Stimulated activated CD4-positive, alpha-beta T cell treated with anti-CD3 and anti-CD28 coated beads, Interleukin-4, amount 100 ng/mL, for 24 hours (primary cell): ENCODE results near the gene LDLRAD3.

Experiments used
- DNase-seq: peaks from one replicate; pipeline ENCODE4 v3.0.0-alpha.2; 2020

Gene LDLRAD3

DNA sequence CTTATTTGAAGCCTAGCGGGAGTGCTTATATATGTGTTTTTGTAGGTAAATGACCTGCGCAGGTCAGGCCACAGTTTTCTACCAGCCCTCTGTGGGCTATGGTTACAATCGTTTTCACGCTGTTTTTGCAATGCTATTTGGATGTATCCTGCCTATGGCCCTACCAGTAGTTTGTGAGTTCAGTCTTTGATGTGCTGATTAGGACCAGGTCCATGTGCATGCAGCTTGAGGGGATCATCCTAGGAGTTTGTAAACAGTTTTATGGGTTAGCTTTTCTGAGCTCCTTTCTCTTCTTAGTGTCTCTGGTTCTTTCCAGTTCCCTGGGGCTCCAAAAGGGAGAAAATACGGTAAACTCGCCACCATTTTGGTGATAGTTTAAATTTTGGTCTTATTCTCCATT is 142.5 kb downstream of the LDLRAD3 start:
- no peak for DNase-seq

DNA sequence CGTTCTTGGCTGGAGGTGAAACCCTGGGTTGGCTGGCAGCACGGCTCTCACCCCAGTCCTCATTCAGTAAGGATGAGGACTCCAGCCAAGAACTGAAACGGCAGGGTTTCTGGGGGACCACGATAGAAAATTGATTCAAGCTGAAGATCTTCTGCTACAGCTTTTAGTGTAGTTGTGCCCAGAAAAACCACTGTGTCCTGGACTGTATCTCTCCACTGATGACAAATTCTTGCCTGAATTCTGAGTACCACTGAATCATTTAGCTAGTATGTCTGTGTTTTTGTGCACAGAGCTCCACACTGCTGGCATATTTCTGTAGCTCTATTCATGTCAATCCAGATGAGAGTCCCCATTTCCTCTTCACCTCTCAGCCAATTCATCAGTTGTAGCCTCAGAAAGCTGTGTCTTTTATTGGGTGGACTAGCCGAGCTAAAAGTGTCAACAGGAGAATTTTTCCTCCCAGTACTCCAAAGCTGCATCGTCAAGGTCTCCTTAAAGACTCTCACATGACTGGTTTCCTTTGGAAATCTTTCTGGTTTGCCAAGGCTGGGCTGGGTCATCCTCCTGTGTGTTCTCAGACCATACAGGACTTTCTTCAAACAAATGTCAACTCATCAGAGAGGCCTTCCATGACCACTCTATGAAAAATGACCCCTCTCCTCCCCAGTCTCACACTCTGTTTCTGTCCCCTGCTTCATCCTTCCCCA is 144.6 kb downstream of the LDLRAD3 start:
- DNase-seq, result no peak

DNA sequence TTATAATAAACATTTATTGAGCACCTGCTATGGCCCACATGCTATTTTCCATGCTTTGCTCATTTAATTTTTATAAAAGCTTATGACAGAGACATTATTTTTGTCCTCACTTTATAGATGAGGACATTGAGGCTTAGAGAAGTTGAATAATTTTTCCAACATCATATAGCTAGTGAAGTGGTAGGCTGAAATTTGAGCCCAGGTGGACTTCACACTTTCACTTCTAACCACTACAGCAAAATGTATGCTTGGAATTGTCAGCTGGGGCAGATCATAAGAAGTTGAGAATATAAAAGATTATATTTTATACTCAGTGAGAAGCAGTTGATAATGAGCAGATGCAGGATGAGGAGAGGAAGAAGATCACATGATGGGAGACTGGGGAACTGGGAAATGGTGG is 146.1 kb downstream of the LDLRAD3 start:
- DNase-seq, result no peak

DNA sequence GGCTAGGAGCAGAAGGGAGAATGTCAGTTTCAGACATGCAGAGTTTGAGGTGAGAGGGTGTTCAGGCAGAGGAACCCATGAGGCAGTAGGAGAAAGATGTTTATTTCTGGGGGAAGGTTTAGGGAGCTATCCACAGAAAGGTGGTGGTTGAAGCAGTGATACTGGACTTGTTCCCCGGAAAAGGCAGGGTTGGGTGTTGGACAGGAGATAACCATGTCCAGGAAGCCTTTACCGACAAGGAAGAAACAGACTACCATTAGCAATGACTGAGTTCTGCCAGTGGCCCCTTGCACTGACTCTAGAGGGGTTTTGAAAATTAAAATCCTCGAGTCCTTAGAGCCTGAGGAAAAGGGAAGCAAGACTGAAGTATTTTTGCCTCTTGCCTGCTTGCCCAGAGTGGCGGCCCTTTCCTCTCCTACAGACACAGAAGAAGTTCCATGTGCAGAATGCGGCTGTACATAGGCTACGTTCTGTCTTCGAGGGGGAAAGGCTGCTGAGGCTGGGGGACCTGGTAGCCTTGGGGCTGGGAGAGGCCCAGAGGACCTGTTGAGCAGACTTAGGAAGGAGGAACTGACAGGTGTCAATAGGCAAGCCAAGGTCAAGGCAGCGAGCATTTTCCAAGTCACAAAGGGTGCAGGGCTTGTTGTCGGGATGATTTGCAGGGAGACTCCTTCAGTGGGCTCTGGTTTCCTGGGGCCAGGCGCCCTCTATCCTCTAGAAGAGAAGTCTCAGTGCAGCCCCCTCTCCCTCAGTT is 146.7 kb downstream of the LDLRAD3 start:
- no peak for DNase-seq

GRCh38 chr11:36091256-36091811 is 147.5 kb downstream of the LDLRAD3 start:
- no peak for DNase-seq

DNA sequence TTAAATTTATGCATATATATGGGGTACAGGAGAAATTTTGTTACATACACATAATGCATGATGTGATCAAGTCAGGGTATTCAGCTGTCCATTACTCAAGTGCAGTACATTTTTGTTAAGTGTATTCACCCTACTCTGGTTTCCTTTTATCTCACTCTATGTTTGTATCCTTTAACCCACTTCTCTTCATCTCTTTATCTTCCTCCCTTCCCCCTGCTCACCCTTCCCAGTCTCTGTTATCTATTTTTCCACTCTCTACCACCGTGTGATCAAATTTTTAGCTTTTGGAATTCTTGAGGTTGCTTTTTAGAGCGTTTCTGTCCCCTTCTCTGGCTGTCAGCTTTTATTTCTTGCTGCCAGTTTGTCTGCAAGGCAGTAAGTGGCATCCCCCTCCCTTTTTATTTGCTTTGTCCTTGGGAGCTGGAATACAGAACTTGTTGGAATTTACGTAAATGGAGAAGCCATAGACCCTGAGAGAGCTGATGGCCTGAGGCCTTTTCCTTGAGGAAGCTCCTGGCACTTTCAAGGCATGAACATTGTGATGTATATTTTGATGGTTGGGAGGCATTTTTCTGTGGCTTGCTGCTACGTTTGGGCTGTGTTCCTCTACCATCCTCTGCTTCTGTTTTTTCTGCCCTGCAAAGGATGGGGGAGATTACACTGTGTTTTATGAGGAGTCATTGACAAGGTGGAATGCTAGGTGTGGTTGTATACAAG is 148.6 kb downstream of the LDLRAD3 start:
- DNase-seq, result no peak

- no peak for DNase-seq
These were observed 149.7 kb downstream of the LDLRAD3 start for GRCh38 chr11:36093548-36093947.

- DNase-seq, result no peak
These were observed 150.3 kb downstream of the LDLRAD3 start for GRCh38 chr11:36094164-36094563.

DNA sequence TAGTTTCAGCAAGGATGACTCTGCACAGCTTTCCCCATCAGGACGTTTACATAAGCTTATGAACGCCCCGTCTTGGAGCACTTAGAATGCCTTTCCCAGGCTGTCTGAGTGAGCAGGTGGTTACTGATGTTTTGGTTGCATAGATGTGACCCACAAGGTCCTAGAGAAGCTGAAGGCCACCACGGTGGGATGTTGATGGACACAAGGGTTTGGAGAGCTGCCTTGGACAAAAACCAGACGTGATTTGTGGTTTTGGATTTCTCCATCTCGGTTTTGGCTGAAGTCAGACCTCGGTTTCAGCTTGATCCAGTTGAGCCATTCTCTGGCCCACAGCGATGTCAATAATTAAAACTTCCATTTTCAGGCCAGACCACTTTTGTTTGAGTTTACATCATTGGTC is 151.9 kb downstream of the LDLRAD3 start:
- DNase-seq, result no peak

- no peak for DNase-seq
These were observed 153.4 kb downstream of the LDLRAD3 start for GRCh38 chr11:36097219-36097650.

- no peak for DNase-seq
These were observed 154.2 kb downstream of the LDLRAD3 start for GRCh38 chr11:36098087-36098486.

GRCh38 chr11:36098853-36099375 is 155.1 kb downstream of the LDLRAD3 start:
- no peak for DNase-seq

DNA sequence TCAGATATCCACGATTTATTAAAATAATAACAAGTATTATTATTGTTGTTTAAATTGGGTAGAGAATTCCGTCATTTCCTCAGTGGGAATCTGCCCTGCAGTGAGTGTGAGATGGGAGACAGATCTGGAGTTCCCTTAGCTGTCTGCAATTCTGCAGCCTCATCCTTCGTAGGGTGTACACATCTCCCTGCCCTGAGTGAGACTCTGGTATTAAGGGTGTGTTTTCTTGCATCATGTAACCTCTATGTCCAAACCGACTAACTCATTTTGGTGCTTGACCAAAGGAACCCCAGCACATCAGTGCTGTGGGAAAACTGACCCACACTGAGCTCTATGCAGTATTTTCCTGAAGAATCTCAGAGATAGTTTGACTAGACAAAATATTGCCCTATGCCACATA is 157.6 kb downstream of the LDLRAD3 start:
- no peak for DNase-seq

DNA sequence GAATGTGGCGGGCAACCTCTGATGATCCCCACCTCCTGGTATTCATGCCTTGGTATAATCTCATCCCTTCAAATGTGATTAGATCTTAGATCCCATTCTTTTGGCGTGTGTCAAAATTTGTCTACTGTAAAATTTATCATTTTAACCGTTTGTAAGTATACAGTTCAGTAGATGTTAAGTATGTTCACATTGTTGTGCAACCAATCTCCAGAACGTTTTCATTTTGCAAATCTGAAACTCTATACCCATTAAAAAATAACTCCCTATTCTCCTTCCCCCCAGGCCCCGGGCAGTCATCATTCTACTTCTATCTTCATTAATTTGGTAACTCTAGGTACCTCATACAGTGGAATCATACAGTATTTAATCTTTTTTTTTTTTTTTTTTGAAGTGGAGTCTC is 159.0 kb downstream of the LDLRAD3 start:
- no peak for DNase-seq

- DNase-seq, result no peak
These were observed 160.2 kb downstream of the LDLRAD3 start for GRCh38 chr11:36103933-36104530.

DNA sequence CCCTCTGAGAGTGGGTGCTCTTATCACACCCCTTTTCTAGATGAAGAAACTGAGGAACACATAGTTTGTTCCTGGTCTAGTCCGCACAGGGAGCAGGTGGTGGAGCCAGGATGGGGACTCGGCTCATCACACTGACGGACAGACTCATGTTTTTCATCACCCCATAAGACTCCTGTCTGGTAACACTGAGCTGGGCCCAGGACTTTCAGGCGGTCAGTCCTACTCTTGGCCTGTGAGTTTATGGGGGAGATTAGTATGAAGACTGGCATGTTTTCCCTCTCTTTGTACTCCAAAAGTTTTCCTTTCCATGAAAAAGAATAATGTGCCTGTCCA is 160.8 kb downstream of the LDLRAD3 start:
- no peak for DNase-seq

DNA sequence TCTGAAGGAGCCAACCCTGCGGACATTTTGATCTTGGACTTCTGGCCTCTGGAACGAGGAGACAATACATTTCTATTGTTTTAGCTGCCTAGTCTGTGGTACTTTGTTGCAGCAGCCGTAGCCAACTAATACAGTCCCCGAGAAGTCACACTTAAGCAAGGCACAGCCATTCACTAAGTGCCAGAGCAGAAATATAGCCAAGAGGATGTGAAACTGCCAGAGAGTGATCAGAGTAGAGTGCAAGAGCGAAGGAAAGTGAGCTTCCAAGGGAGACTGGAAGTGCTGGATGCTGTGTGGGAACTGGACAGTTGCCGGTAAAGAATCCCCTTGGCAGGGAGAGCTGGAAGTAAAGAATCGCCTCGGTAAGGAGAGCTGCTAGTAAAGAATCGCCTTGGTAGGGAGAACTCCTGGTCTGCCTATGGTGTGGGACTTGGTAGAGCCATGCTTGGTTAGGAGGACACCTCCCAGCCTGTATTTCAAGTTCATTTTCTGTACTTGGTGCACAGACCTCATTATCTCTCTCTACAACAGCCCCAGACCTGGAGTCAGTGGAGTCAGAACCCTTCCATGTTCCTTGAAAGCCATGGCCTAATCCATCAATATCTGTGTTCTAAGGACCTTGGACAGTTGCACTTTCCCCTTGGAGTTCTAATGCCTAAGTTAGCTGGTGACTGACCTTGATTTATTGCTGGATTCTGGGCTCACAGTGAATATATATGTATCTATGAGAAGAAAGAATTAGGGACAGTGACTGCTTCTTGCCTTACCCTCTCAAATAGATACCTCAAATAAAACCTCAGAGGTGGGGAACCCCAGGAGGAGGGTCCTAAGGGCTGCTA is 162.1 kb downstream of the LDLRAD3 start:
- no peak for DNase-seq

GRCh38 chr11:36107547-36107946 is 163.7 kb downstream of the LDLRAD3 start:
- no peak for DNase-seq

- DNase-seq, result no peak
These were observed 165.2 kb downstream of the LDLRAD3 start for GRCh38 chr11:36108881-36109589.

- DNase-seq, result no peak
These were observed 165.7 kb downstream of the LDLRAD3 start for GRCh38 chr11:36109590-36109849.

DNA sequence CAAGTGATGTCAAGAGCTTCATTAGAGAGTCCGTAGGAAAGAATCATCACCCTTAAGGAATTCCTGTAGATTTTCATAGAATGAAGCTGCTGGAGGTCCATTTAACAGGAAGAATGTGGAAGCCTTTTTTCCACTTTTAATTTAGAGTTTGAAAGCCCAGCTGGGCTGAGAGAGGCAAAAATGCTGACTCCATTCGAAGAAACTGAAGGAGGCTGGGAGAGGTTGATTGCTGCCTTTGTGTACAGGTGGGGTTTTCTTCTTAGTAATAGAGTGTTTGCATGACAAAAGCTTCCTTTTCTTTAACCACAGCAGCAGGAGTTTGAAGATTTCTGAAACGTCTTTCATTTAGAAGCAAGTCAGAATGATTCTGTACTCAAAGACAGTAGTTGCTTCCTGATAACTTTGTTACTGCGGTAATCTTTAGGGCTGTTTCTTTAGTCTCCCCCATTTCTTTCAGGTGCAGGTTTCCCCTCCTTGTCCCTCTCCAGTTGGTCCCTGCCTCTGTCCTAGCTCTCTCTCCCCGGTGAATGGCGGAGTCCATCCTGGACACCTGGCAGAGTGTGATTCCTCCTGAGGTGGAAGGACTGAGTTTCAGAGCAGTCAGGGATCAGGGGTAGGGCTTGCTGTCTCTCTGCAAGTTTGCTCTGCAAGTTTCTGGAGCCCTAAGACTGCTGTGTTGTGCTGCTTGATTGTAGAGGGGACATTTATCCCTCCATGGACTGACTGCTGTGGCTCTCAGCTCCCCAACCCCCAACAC is 166.2 kb downstream of the LDLRAD3 start:
- no peak for DNase-seq
